GM23338 (cell line): ENCODE results near the gene DSE. TPM values are rescaled to one million over a fixed set of nuclear protein-coding genes. Genes with fewer than 3 reads are reported as not detected.
"Not testable (repeated sequence)": the region's sequence is repeated elsewhere in the genome, so short reads cannot be mapped to it uniquely, and the experiment has no call there.

ENCODE experiments used
- ATAC-seq: fragments of 200-7000 bp; cut with Tn5 transposase; 3 replicates; pipeline ENCODE4 v1.9.1; 2020
- DNase-seq: peaks from one replicate; pipeline ENCODE4 v3.0.0-alpha.2; 2015; ENCODE audit warnings: low spot score
- H2AFZ ChIP-seq: fragments of 200-600 bp; sonication (generic); 2 replicates; pipeline ENCODE4 v1.8.0; 2016; ENCODE audit warnings: antibody characterized with exemption, mild to moderate bottlenecking, moderate library complexity
- H3F3A ChIP-seq: fragments of 200-600 bp; sonication (generic); replicated peaks from 2 replicates; pipeline ENCODE4 v1.8.0; 2017; ENCODE audit warnings: antibody characterized with exemption, mixed run types, low read depth
- H3K27ac ChIP-seq: fragments of 200-600 bp; sonication (generic); 2 replicates; pipeline ENCODE4 v1.6.1; 2016; ENCODE audit warnings: low read depth
- H3K27me3 ChIP-seq: fragments of 200-600 bp; sonication (generic); 2 replicates; pipeline ENCODE4 v1.8.0; 2016; ENCODE audit warnings: mild to moderate bottlenecking, mixed run types, moderate library complexity; ENCODE audit not compliant: insufficient read depth
- H3K36me3 ChIP-seq: fragments of 200-600 bp; sonication (generic); 2 replicates; pipeline ENCODE4 v1.8.0; 2016; ENCODE audit warnings: mild to moderate bottlenecking; ENCODE audit not compliant: insufficient read depth
- H3K4me1 ChIP-seq: fragments of 200-600 bp; sonication (generic); 2 replicates; pipeline ENCODE4 v1.8.0; 2016; ENCODE audit warnings: mild to moderate bottlenecking, moderate library complexity; ENCODE audit not compliant: insufficient read depth
- H3K4me2 ChIP-seq: fragments of 200-600 bp; sonication (generic); 2 replicates; pipeline ENCODE4 v1.7.1; 2017; ENCODE audit warnings: mixed run types
- H3K4me3 ChIP-seq: fragments of 200-600 bp; sonication (generic); 2 replicates; pipeline ENCODE4 v1.6.1; 2016; ENCODE audit warnings: mixed run types
- H3K79me2 ChIP-seq: fragments of 200-600 bp; sonication (generic); replicated peaks from 2 replicates; pipeline ENCODE4 v1.8.0; 2017; ENCODE audit warnings: mild to moderate bottlenecking; ENCODE audit not compliant: insufficient read depth
- H3K9me2 ChIP-seq: fragments of 200-600 bp; sonication (generic); 2 replicates; pipeline ENCODE4 v1.8.0; 2017; ENCODE audit not compliant: insufficient read depth
- H4K20me1 ChIP-seq: fragments of 200-600 bp; sonication (generic); replicated peaks from 2 replicates; pipeline ENCODE4 v1.8.0; 2017; ENCODE audit warnings: mild to moderate bottlenecking; ENCODE audit not compliant: insufficient read depth
- H3K27ac Mint-ChIP-seq: 2 replicates; pipeline ENCODE4 v1.8.0; 2020; ENCODE audit warnings: inconsistent platforms, mild to moderate bottlenecking, moderate library complexity, mixed read lengths
- H3K27me3 Mint-ChIP-seq: 3 replicates; pipeline ENCODE4 v1.8.0; 2022; ENCODE audit warnings: low read depth, mild to moderate bottlenecking, moderate library complexity, mixed read lengths, inconsistent platforms; ENCODE audit not compliant: insufficient read depth, poor library complexity
- H3K36me3 Mint-ChIP-seq: 3 replicates; pipeline ENCODE4 v1.8.0; 2021; ENCODE audit warnings: low read depth, mild to moderate bottlenecking, inconsistent platforms, moderate library complexity, mixed read lengths
- H3K4me1 Mint-ChIP-seq: 3 replicates; pipeline ENCODE4 v1.8.0; 2020; ENCODE audit warnings: mild to moderate bottlenecking, inconsistent platforms, mixed read lengths
- H3K4me3 Mint-ChIP-seq: 3 replicates; pipeline ENCODE4 v1.8.0; 2021; ENCODE audit warnings: moderate library complexity, mild to moderate bottlenecking, inconsistent platforms, mixed read lengths
- H3K9me3 Mint-ChIP-seq: 3 replicates; pipeline ENCODE4 v1.8.0; 2020; ENCODE audit warnings: moderate library complexity, mild to moderate bottlenecking, inconsistent platforms, mixed read lengths
- CREB1 ChIP-seq: fragments of 250-450 bp; sonication (Bioruptor Pico); IDR thresholded peaks from 2 replicates; pipeline ENCODE4 v1.5.0; 2020; ENCODE audit warnings: low read depth, mild to moderate bottlenecking, moderate library complexity
- EZH2 ChIP-seq: fragments of 200-600 bp; sonication (generic); IDR thresholded peaks from one replicate; pipeline ENCODE4 v1.8.0; 2017; ENCODE audit warnings: antibody characterized with exemption, mild to moderate bottlenecking, low read depth; ENCODE audit not compliant: unreplicated experiment
- POLR2AphosphoS5 ChIP-seq: IDR thresholded peaks from 2 replicates; pipeline ENCODE4 v1.6.1; 2016; ENCODE audit warnings: antibody characterized with exemption, low read depth
- REST ChIP-seq: IDR thresholded peaks from one replicate; pipeline ENCODE4 v1.6.1; 2018; ENCODE audit warnings: antibody characterized with exemption; ENCODE audit not compliant: unreplicated experiment
- ZNF331 ChIP-seq: fragments of 250-450 bp; sonication (Bioruptor Pico); IDR thresholded peaks from 2 replicates; pipeline ENCODE4 v1.5.0; 2020; ENCODE audit warnings: low read depth, mild to moderate bottlenecking, moderate library complexity
- polyA plus RNA-seq: library from polyadenylated mRNA; unstranded; fragments of >200 nt; fragmentation: Nextera tagmentation; extraction: Ambion mirVana; gene quantifications from 2 replicates; pipeline ENCODE4 v1.2.1, GENCODE V29; 2016
- total RNA-seq: library from RNA; depleted of rRNA; stranded (reverse); fragments of >200 nt; shearing (Covaris generic); gene quantifications from 2 replicates; pipeline ENCODE4 v1.2.3, GENCODE V29; 2014

Gene DSE
- total and polyA plus RNA-seq, 2 experiments from 2014 or later, result 18.8 to 45.2 TPM

DNA sequence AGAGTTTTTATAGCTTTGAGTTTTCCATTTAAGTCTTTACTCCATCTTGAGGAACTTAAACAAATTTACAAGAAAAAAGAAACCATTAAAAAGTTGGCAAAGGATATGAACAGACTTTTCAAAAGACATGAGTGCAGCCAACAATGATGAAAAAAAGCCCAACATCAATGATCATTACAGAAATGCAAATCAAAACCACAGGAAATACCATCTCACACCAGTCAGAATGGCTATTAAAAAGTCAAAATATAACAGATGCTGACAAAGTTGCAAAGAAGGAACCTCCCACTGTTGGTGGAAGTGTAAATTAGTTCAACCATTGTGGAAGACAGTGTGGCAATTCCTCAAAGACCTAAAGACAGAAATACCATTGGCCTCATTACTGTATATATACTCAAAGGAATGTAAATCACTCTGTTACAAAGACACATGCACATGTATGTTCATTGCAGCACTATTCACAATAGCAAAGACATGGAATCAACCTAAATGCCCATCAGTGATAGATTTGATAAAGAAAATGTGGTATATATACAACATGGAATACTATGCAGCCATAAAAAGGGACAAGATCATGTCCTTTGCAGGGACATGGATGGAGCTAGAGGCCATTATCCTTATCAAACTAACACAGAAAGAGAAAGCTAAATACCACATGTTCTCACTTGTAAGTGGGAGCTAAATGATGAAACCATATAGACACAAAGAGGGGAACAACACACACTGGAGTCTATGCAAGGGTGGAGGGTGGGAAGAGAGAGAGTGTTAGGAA is 35.9 kb upstream of the DSE start:
- not testable (repeated sequence) for H4K20me1 ChIP-seq, H3K27ac ChIP-seq, ATAC-seq, H3K36me3 ChIP-seq, DNase-seq, H3K4me1 Mint-ChIP-seq, H3K27ac Mint-ChIP-seq, H3K4me3 ChIP-seq, H3F3A ChIP-seq, H3K27me3 ChIP-seq, H3K9me2 ChIP-seq, H3K4me2 ChIP-seq, H3K9me3 Mint-ChIP-seq, H3K4me3 Mint-ChIP-seq, H3K27me3 Mint-ChIP-seq, H3K79me2 ChIP-seq, H3K4me1 ChIP-seq, H2AFZ ChIP-seq
- peaks cover 21% of the 10 kb centered on the region; the same call in 2 of the 3 replicates for H3K36me3 Mint-ChIP-seq

DNA sequence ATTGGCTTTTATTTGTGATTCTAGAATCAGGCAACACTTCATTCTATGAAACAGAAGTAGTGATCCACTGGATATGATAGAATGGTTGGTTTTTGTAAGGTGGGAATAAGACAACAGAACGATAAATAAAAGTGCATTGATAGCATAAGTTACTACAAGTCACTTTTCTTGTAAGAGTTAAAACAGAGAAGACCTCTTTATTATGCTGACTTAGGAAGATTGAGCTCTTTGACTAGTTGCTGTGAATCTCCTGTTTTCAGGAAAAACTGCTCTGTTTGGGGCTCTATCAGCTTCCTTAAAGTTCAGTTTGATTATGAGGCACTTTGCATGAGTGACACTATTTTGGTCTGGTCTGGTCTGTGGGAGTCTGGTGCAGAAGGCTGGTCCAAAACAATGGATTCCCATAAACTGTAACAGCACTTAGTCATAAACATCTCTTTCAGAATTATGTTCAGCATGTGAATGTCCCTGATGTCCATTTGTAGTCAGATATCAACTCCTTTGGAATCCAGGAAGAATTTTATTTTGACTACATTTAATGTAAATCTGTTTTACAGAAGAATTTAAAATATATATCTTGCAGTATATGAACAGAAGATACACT is 35.0 kb upstream of the DSE start:
- Mint-ChIP-seq H3K27me3 (no peaks in the 10 kb centered on the region), H3K27ac (no peak overlapping the region), H3K4me1 (peaks cover 8% of the 10 kb centered on the region), H3K36me3 (peaks cover 29% of the 10 kb centered on the region; the same call in 2 of the 3 replicates), H3K4me3 (no peak overlapping the region), H3K9me3 (peaks cover 16% of the 10 kb centered on the region)
- 0 out of 2 replicates have a peak, but pooled peaks cover 8% of the 10 kb centered on the region for H3K4me1 ChIP-seq
- TF ChIP-seq ZNF331 (CRISPR knock-in tag), result no peak
- no peaks in the 10 kb centered on the region for H3K79me2 ChIP-seq
- H2AFZ ChIP-seq, result no peak overlapping the region
- H3K36me3 ChIP-seq, result 0 out of 2 replicates have a peak, but pooled peaks cover 3% of the 10 kb centered on the region
- ATAC-seq, result no peak
- H3K27me3 ChIP-seq, result no peaks in the 10 kb centered on the region
- no peak for DNase-seq
- no peaks in the 10 kb centered on the region for H3F3A ChIP-seq
- peak overlapping the region; percentile 12; the same call in 1 of the 2 replicates for H3K4me2 ChIP-seq
- H3K4me3 ChIP-seq, result no peak overlapping the region
- H4K20me1 ChIP-seq, result no peaks in the 10 kb centered on the region
- H3K27ac ChIP-seq, result no peak overlapping the region
- H3K9me2 ChIP-seq, result no peaks in the 10 kb centered on the region

GRCh38 chr6:116338943-116339342 is 31.8 kb upstream of the DSE start:
- H3K4me1 Mint-ChIP-seq, result peaks cover 2% of the 10 kb centered on the region; the same call in 2 of the 3 replicates
- H2AFZ ChIP-seq, result 0 out of 2 replicates have a peak overlapping the region, but pooled peaks have one; percentile 12
- H4K20me1 ChIP-seq, result no peaks in the 10 kb centered on the region
- H3K27ac Mint-ChIP-seq, result no peak overlapping the region
- no peak overlapping the region for H3K4me3 Mint-ChIP-seq
- H3K36me3 Mint-ChIP-seq, result peaks cover 48% of the 10 kb centered on the region; the same call in 2 of the 3 replicates
- H3K79me2 ChIP-seq, result no peaks in the 10 kb centered on the region
- H3K9me2 ChIP-seq, result no peaks in the 10 kb centered on the region
- H3K4me2 ChIP-seq, result no peak overlapping the region
- 0 out of 2 replicates have a peak, but pooled peaks cover 8% of the 10 kb centered on the region for H3K4me1 ChIP-seq
- H3K27ac ChIP-seq, result no peak overlapping the region
- H3F3A ChIP-seq, result no peaks in the 10 kb centered on the region
- TF ChIP-seq POLR2AphosphoS5 (no peak), CREB1 (no peak), EZH2 (no peak), REST (no peak)
- ATAC-seq, result no peak
- no peaks in the 10 kb centered on the region for H3K27me3 ChIP-seq
- H3K9me3 Mint-ChIP-seq, result peaks cover 41% of the 10 kb centered on the region
- H3K36me3 ChIP-seq, result 0 out of 2 replicates have a peak, but pooled peaks cover 3% of the 10 kb centered on the region
- H3K27me3 Mint-ChIP-seq, result no peaks in the 10 kb centered on the region
- no peak overlapping the region for H3K4me3 ChIP-seq
- DNase-seq, result no peak

- H3K79me2 ChIP-seq, H3K27me3 Mint-ChIP-seq, H3K4me2 ChIP-seq, H3K4me1 Mint-ChIP-seq, H3K9me2 ChIP-seq, H3K36me3 ChIP-seq, H4K20me1 ChIP-seq, H3K27ac ChIP-seq, H3K4me3 Mint-ChIP-seq, ATAC-seq, H3K27me3 ChIP-seq, H3K4me3 ChIP-seq, DNase-seq, H3K27ac Mint-ChIP-seq, H3K4me1 ChIP-seq, H2AFZ ChIP-seq, H3F3A ChIP-seq: not testable (repeated sequence)
- peaks cover 43% of the 10 kb centered on the region for H3K9me3 Mint-ChIP-seq
- peaks cover 39% of the 10 kb centered on the region; the same call in 2 of the 3 replicates for H3K36me3 Mint-ChIP-seq
Observed at GRCh38 chr6:116340625-116341024, 30.1 kb upstream of the DSE start.
